Measurements from ENCODE around the gene ZP1.

DNA sequence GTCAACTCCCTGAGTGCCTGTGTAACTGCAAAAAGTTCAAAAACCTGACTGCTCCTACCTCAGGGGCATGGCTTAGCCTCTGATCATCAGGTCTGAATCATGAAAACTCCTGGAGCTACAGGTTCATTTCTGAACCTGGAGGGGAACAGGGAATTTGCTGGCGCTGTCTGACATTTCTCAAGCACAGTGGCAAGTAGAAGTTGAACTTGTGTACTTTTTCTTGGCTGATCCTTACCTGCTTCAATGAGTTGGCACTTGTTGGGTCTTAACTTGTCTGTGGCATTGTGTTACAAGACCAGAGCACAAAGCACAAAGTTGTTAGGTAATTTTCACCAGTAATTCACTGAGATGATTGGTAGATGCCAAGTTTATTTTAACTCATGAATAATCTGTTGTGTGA, 49.9 kb downstream of the ZP1 start:
- TF ChIP-seq ZNF274 (IDR thresholded peaks at IDR 0.05; ENCODE audit: low read depth, low read length) (no peak), YY1 (IDR thresholded peaks at IDR 0.05; ENCODE audit: insufficient read depth, insufficient read length) (no peak)
